Endodermal cell (in vitro differentiated cells): Measurements from ENCODE around the gene IFNAR2. TPM values are rescaled to one million over a fixed set of nuclear protein-coding genes. Genes with fewer than 3 reads are reported as not detected.

Experiments used
- DNase-seq: peaks from one replicate; pipeline ENCODE4 v3.0.0-alpha.2; 2017
- H3K27ac ChIP-seq: 2 replicates; pipeline ENCODE4 v1.5.1; 2013; ENCODE audit warnings: mild to moderate bottlenecking, low read depth, low read length, moderate library complexity
- H3K27me3 ChIP-seq: 2 replicates; pipeline ENCODE4 v1.6.1; 2013; ENCODE audit warnings: mild to moderate bottlenecking, low read length, moderate library complexity; ENCODE audit not compliant: insufficient read depth, control insufficient read depth, poor library complexity, severe bottlenecking
- H3K36me3 ChIP-seq: 2 replicates; pipeline ENCODE4 v1.7.0; 2013; ENCODE audit warnings: mild to moderate bottlenecking, low read length, moderate library complexity; ENCODE audit not compliant: control insufficient read depth, insufficient read depth
- H3K4me1 ChIP-seq: one replicate; pipeline ENCODE4 v1.7.0; 2013; ENCODE audit warnings: low read length; ENCODE audit not compliant: control insufficient read depth, insufficient read depth
- H3K4me3 ChIP-seq: 2 replicates; pipeline ENCODE4 v1.5.1; 2013; ENCODE audit warnings: mild to moderate bottlenecking, low read length, moderate library complexity
- H3K9ac ChIP-seq: 2 replicates; pipeline ENCODE4 v1.6.1; 2013; ENCODE audit warnings: mild to moderate bottlenecking, low read length, moderate library complexity; ENCODE audit not compliant: poor library complexity, severe bottlenecking; ENCODE audit errors: extremely low read depth
- H3K9me3 ChIP-seq: 2 replicates; pipeline ENCODE4 v1.6.1; 2013; ENCODE audit warnings: mild to moderate bottlenecking, low read length, moderate library complexity; ENCODE audit not compliant: control insufficient read depth
- H3K27ac Mint-ChIP-seq: 2 replicates; pipeline ENCODE4 v1.8.0; 2020; ENCODE audit warnings: mixed read lengths
- H3K27me3 Mint-ChIP-seq: 2 replicates; pipeline ENCODE4 v1.8.0; 2021; ENCODE audit warnings: mild to moderate bottlenecking, mixed read lengths; ENCODE audit not compliant: insufficient read depth
- H3K36me3 Mint-ChIP-seq: 2 replicates; pipeline ENCODE4 v1.8.0; 2020; ENCODE audit warnings: low read depth, mixed read lengths
- H3K4me1 Mint-ChIP-seq: 2 replicates; pipeline ENCODE4 v1.8.0; 2020; ENCODE audit warnings: mixed read lengths
- H3K4me3 Mint-ChIP-seq: 2 replicates; pipeline ENCODE4 v1.8.0; 2020; ENCODE audit warnings: mild to moderate bottlenecking, moderate library complexity, mixed read lengths
- H3K9me3 Mint-ChIP-seq: 2 replicates; pipeline ENCODE4 v1.8.0; 2020; ENCODE audit warnings: mild to moderate bottlenecking, mixed read lengths
- WGBS, 2 experiments: methylation state at CpG; one replicate each; pipeline versions ENCODE4 v1.1.5 to v1.1.7; 2013; ENCODE audit warnings: missing lambda C conversion rate in 2 of 2, mixed read lengths in 1 of 2; ENCODE audit not compliant: insufficient coverage in 1 of 2, insufficient read length in 1 of 2; 5-methylcytosine and 5-hydroxymethylcytosine counted together
- total RNA-seq, 2 donors: library from RNA; stranded (reverse); fragmentation: NEBNext Ultra II Directional in 1 of 2; extraction: Animal tissue kit (Norgen Biotek cat#: 25700) in 1 of 2; gene quantifications; 2 replicates in 1 of 2; 3 replicates in 1 of 2; pipeline ENCODE4 v1.2.1, GENCODE V29; 2021
- TF ChIP-seq, protein P1 (sequence below): fragments of 200-600 bp; sonication (generic); conservative IDR thresholded peaks from 2 replicates; pipeline ENCODE4 v1.5.0; 2021; ENCODE audit warnings: antibody characterized with exemption, mild to moderate bottlenecking

IFNAR2 gene
- total RNA-seq, 2 donors from 2014 or later = 14.1 to 27.7 TPM

DNA sequence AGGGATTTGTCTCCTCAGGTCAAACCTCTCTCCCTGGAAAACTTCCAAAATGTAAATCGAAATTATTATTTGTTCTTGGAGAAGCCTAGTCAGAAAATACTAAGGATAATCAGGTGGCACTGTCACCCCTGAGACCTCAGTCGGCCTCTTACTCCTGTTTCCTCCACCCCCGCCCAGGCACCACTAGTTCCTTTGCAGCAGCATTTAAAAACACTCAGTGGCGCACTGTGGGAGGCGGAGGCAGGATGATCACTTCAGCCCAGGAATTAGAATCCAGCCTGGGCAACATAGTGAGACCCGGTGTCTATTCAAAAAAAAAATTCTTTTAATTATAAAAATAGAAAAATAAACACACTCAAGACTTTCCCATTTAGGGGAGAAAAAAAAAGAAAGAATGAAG is 18.0 kb upstream of the IFNAR2 start:
- Mint-ChIP-seq H3K4me1 (peaks cover 13% of the 10 kb centered on the region), H3K27me3 (peaks cover 2% of the 10 kb centered on the region), H3K9me3 (peaks cover 13% of the 10 kb centered on the region), H3K4me3 (no peak overlapping the region), H3K27ac (no peak overlapping the region), H3K36me3 (peaks cover 2% of the 10 kb centered on the region)
- Histone ChIP-seq H3K4me1 (no peaks in the 10 kb centered on the region), H3K9ac (no peak overlapping the region), H3K27me3 (no peaks in the 10 kb centered on the region), H3K36me3 (no peaks in the 10 kb centered on the region), H3K9me3 (peaks cover 7% of the 10 kb centered on the region), H3K27ac (no peak overlapping the region), H3K4me3 (no peak overlapping the region)
- no peak for DNase-seq
- WGBS, 2 experiments = 70 to 85% methylated on average over 2 to 5 of the region's 6 CpGs
- TF ChIP-seq, protein P1, sequence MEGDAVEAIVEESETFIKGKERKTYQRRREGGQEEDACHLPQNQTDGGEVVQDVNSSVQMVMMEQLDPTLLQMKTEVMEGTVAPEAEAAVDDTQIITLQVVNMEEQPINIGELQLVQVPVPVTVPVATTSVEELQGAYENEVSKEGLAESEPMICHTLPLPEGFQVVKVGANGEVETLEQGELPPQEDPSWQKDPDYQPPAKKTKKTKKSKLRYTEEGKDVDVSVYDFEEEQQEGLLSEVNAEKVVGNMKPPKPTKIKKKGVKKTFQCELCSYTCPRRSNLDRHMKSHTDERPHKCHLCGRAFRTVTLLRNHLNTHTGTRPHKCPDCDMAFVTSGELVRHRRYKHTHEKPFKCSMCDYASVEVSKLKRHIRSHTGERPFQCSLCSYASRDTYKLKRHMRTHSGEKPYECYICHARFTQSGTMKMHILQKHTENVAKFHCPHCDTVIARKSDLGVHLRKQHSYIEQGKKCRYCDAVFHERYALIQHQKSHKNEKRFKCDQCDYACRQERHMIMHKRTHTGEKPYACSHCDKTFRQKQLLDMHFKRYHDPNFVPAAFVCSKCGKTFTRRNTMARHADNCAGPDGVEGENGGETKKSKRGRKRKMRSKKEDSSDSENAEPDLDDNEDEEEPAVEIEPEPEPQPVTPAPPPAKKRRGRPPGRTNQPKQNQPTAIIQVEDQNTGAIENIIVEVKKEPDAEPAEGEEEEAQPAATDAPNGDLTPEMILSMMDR = no peak

DNA sequence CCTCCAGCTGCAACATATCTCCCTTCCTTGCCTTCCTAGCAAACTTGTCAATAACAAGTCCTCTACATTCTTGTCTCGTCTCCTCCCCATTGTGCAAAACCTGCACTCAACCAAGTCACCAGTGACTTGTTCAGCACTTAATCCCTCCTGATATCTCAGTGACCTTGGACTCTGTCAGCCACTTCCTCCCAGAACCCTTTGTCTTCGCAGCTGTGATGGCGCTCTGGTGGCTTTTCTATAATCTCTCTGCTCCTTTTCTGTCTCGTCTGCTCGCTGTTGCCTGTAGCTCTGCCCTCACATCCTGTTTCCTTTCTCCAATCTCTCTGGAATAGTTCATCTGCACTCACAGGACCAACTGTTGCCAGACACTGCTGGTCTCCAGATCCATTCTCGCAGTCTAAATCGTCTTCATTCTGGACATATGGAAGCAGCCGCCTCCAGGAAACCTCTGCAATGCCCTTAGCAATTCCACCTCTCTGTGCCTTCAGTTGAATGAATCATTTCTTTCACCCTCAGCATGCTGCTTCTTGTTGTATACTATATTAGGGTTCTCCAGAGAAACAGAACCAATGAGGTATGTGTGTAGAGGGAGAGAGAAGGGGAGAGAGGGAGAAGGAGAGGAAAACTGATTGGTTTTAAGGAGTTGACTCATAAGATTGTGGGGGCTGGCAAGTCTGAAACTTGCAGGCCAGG is 17.4 kb upstream of the IFNAR2 start:
- peaks cover 7% of the 10 kb centered on the region for H3K9me3 ChIP-seq
- H3K36me3 ChIP-seq = no peaks in the 10 kb centered on the region
- no peak overlapping the region for H3K9ac ChIP-seq
- DNase-seq = no peak
- H3K4me3 ChIP-seq = no peak overlapping the region
- TF ChIP-seq, protein P1 = no peak
- no peak overlapping the region for H3K4me3 Mint-ChIP-seq
- H3K27me3 ChIP-seq = no peaks in the 10 kb centered on the region
- 81 to 90% methylated on average over 5 to 8 of the region's 8 CpGs for WGBS, 2 experiments
- no peak overlapping the region for H3K27ac ChIP-seq
- H3K4me1 ChIP-seq = no peaks in the 10 kb centered on the region
- peaks cover 18% of the 10 kb centered on the region for H3K4me1 Mint-ChIP-seq
- H3K27ac Mint-ChIP-seq = no peak overlapping the region
- peaks cover 13% of the 10 kb centered on the region for H3K9me3 Mint-ChIP-seq
- peaks cover 2% of the 10 kb centered on the region for H3K27me3 Mint-ChIP-seq
- H3K36me3 Mint-ChIP-seq = peaks cover 2% of the 10 kb centered on the region

DNA sequence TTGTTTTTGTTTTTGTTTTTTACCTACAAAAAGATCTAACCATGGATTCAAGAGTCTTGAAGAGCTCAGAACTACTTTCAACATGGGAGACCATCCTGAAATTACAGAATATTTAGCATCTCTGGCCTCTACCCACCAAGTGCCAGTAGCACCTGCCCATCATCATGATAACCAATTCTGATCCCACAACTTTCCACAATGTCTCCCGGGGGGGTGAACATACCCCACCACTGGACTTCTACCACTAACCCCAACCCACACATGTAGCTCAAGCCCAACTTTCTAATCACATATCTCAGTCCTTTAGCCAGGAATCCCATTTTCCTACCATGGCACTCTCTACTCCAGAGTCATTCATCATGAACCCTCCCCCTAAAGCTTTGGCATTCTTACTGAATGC is 15.7 kb upstream of the IFNAR2 start:
- H3K27me3 ChIP-seq = no peaks in the 10 kb centered on the region
- H3K36me3 ChIP-seq = no peaks in the 10 kb centered on the region
- peaks cover 18% of the 10 kb centered on the region for H3K4me1 Mint-ChIP-seq
- WGBS, 2 experiments = 94 to 100% methylated on average over 1 of the region's 1 CpG
- H3K27ac Mint-ChIP-seq = no peak overlapping the region
- H3K27me3 Mint-ChIP-seq = peaks cover 2% of the 10 kb centered on the region
- no peak for DNase-seq
- no peaks in the 10 kb centered on the region for H3K4me1 ChIP-seq
- H3K27ac ChIP-seq = no peak overlapping the region
- H3K9me3 ChIP-seq = peaks cover 7% of the 10 kb centered on the region
- TF ChIP-seq, protein P1 = no peak
- no peaks in the 10 kb centered on the region for H3K36me3 Mint-ChIP-seq
- H3K9me3 Mint-ChIP-seq = peaks cover 2% of the 10 kb centered on the region
- H3K4me3 ChIP-seq = no peak overlapping the region
- no peak overlapping the region for H3K4me3 Mint-ChIP-seq
- H3K9ac ChIP-seq = no peak overlapping the region
